Adrenal gland (tissue), 12 donors: ENCODE results near the gene RAMACL. TPM values are rescaled to one million over a fixed set of nuclear protein-coding genes. Genes with fewer than 3 reads are reported as not detected.
A peak's percentile ranks its signal among the peaks of the same experiment; 100 is the strongest.

ENCODE experiments used
- DNase-seq, 7 donors: peaks; one replicate each; pipeline ENCODE4 v3.0.0-alpha.2; 2019 to 2020
- H3K27ac ChIP-seq, 5 donors: fragments of 200-600 bp; sonication (generic) in 4 of 5; 1 replicate in 3 of 5; 2 replicates in 2 of 5; pipeline versions ENCODE4 v1.5.1 to v1.8.0; 2016 to 2020; ENCODE audit warnings: mild to moderate bottlenecking in 1 of 5
- H3K27me3 ChIP-seq: fragments of 200-600 bp; 2 replicates; pipeline ENCODE4 v1.8.0; 2021
- H3K36me3 ChIP-seq, 2 donors: fragments of 200-600 bp; replicated peaks in 1 of 2; 1 replicate in 1 of 2; 2 replicates in 1 of 2; pipeline versions ENCODE4 v1.5.1 to v1.8.0; 2018 to 2022
- H3K4me1 ChIP-seq, 2 donors: fragments of 200-600 bp; replicated peaks in 1 of 2; 1 replicate in 1 of 2; 2 replicates in 1 of 2; pipeline versions ENCODE4 v1.5.1 to v1.8.0; 2018 to 2021
- H3K4me3 ChIP-seq, 4 donors: fragments of 200-600 bp; sonication (generic) in 3 of 4; one replicate each; pipeline ENCODE4 v1.5.1; 2016 to 2018
- H3K9me3 ChIP-seq, 3 donors: fragments of 200-600 bp; sonication (generic) in 1 of 3; replicated peaks in 1 of 3; 1 replicate in 2 of 3; 2 replicates in 1 of 3; pipeline versions ENCODE4 v1.5.1 to v1.8.0; 2016 to 2021
- CTCF ChIP-seq, 6 experiments: fragments of 450-650 bp in 4 of 6; fragments of 200-600 bp in 2 of 6; sonication (generic) in 1 of 6; IDR thresholded peaks; 1 replicate in 5 of 6; 2 replicates in 1 of 6; pipeline versions ENCODE4 v1.5.1 to v1.8.0; 2016 to 2021; ENCODE audit warnings: antibody characterized with exemption in 6 of 6, mild to moderate bottlenecking in 2 of 6, moderate library complexity in 1 of 6
- POLR2A ChIP-seq, 2 donors: fragments of 450-650 bp; IDR thresholded peaks; one replicate each; pipeline ENCODE4 v1.6.1; 2017; ENCODE audit warnings: antibody characterized with exemption in 2 of 2, mild to moderate bottlenecking in 2 of 2, moderate library complexity in 1 of 2
- whole genome bisulfite sequencing, 4 donors: extraction: QIAGEN DNeasy Blood & Tissue Kit in 2 of 4; methylation state at CpG; one replicate each; pipeline versions ENCODE4 v1.1.5 to v1.1.7; 2013 to 2017; 5-methylcytosine and 5-hydroxymethylcytosine counted together
- intact Hi-C, 2 donors: fragments of 100-400 bp; cut with DNase I; formaldehyde crosslinking; loops; one replicate each; pipeline versions ENCODE4 v1.14.1 to v1.15.0; 2022 to 2023
- polyA plus RNA-seq, 3 donors: library from polyadenylated mRNA; stranded (reverse); fragments of 200-250 nt in 2 of 3; fragments of 350-450 nt in 1 of 3; fragmentation: Illumina TruSeq in 1 of 3; extraction: RNeasy Lipid Tissue Mini Kit (QIAGEN cat#74804) in 1 of 3; gene quantifications; one replicate each; pipeline ENCODE4 v1.2.3, GENCODE V29; 2013 to 2014
- total RNA-seq, 9 donors: library from RNA; depleted of rRNA in 4 of 9; stranded (reverse); fragments of >200 nt in 4 of 9; fragments of 120-200 nt in 1 of 9; fragmentation: NEBNext Ultra II Directional in 1 of 9; extraction: Animal tissue kit (Norgen Biotek cat#: 25700) in 1 of 9; gene quantifications; one replicate each; pipeline versions ENCODE4 v1.1.0 to v1.2.4, GENCODE V29; 2013 to 2023
- donor health status: healthy with polysubstance abuse.
- donor health status: Bipolar disorder and iron deficiency.
- donor health status: DM: yes; HTN: yes; CAD: no.
- donor health status: DM: no; HTN: no; CAD: no.
- donor health status: DM: no; HTN: no; CAD: no.
- donor health status: DM: yes; HTN: yes; CAD: no.

The RAMACL gene
- total and polyA plus RNA-seq, 12 donors = 0.14 to 4.2 (median 0.46) TPM

DNA sequence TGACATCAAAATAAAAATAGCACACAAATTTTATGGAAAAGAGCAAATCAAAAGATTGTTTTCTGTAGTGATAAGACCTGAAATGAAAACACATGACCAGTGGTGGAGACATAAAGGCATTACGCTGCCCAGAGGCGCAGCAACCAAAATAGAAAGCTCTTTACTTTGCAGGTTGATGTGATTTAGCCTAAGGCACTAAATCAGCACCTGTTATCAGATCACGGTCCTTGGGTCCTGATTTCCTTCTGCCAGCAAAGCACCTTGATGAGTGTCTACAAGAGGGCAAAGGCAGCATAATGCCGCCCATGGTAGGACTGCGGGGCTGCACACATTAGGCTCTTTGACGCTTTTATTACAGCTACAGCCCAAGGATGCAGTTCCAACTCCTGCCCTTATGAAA lies 19.3 kb upstream of the RAMACL start:
- Histone ChIP-seq H3K36me3 (no peaks in the 10 kb centered on the region), H3K27me3 (no peaks in the 10 kb centered on the region), H3K9me3 (no peaks in the 10 kb centered on the region), H3K4me1 (no peaks in the 10 kb centered on the region), H3K27ac (no peak overlapping the region), H3K4me3 (no peak overlapping the region)
- TF ChIP-seq CTCF (IDR thresholded peaks at IDR 0.05) (no peak), POLR2A (IDR thresholded peaks at IDR 0.05) (no peak)
- no peak for DNase-seq
- intact Hi-C loops = no loop called here
- WGBS, 4 donors = 80 to 96% (median 87%) methylated on average over 3 to 6 of the region's 6 CpGs

- H3K36me3 ChIP-seq = no peaks in the 10 kb centered on the region
- no peak for DNase-seq
- intact Hi-C loops = no loop called here
- TF ChIP-seq CTCF (IDR thresholded peaks at IDR 0.05) (no peak), POLR2A (IDR thresholded peaks at IDR 0.05) (no peak)
- no peaks in the 10 kb centered on the region for H3K27me3 ChIP-seq
- no peak overlapping the region for H3K27ac ChIP-seq
- H3K4me1 ChIP-seq = peaks cover 0 to 4% of the 10 kb centered on the region in 2 donors
- 90 to 96% (median 91%) methylated on average over 6 of the region's 6 CpGs for WGBS, 4 donors
- H3K9me3 ChIP-seq = no peaks in the 10 kb centered on the region
- H3K4me3 ChIP-seq = no peak overlapping the region
Measured at GRCh38 chr6:166604911-166605310, 18.4 kb upstream of the RAMACL start.

DNA sequence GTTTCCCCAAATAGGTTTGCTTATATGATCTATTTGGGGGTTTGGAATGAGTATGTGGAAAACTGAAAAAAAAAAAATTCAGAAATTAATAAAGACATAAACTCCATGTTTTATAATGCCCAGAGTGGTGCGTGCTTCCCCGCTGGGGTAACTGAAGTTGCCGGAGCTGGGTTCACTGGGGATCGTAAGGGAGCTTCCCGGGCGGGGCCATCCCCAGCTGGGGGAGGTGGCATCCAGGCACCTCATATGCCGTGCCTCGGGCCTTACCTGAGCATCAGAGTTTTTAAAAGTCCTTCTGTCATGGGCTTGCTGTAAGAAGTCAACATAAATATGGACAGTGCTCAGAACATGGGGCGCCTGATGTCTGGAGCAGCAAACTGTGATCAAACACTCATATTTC lies 17.9 kb upstream of the RAMACL start:
- no peaks in the 10 kb centered on the region for H3K36me3 ChIP-seq
- intact Hi-C loops = no loop called here
- 94 to 98% (median 97%) methylated on average over 9 of the region's 9 CpGs for WGBS, 4 donors
- peaks cover 0 to 6% of the 10 kb centered on the region in 2 donors for H3K4me1 ChIP-seq
- no peak overlapping the region for H3K27ac ChIP-seq
- no peak for DNase-seq
- TF ChIP-seq POLR2A (IDR thresholded peaks at IDR 0.05) = no peak
- no peak for TF ChIP-seq CTCF (IDR thresholded peaks at IDR 0.05)
- no peak overlapping the region for H3K4me3 ChIP-seq
- H3K27me3 ChIP-seq = no peaks in the 10 kb centered on the region
- no peaks in the 10 kb centered on the region for H3K9me3 ChIP-seq

DNA sequence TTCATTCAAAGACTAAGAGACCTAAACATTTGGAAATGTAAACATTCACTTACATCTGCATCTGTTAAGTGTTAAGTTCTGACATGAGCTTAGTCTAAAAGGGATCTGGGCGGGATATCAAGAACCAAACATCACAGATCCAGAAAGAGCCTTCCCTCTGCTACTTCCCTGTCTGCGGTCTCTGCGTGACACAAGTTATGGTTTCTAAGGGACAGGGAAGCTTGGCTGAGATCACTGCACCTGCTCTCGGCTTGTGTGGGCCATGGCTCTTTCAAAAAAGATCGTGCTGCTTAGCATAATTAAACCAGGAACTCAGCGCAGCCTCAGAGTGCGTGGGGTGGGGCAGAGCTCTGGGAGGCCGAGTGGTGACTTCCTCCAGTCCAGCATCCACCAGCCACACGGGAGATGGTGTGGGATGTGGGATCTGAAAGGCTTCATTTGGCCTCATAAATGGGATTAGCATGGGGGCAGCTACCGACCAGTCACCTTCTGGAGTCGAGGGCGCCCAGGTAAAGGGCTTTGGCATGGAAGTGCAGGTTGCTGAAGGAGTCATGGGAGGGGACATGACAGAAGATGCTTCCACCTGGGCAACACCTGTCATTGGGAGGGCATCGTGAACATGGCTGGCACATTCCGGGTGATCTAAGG lies 16.7 kb upstream of the RAMACL start:
- WGBS, 4 donors = 86 to 92% (median 89%) methylated on average over 13 to 14 of the region's 14 CpGs
- Histone ChIP-seq H3K4me3 (no peak overlapping the region), H3K36me3 (no peaks in the 10 kb centered on the region), H3K4me1 (peaks cover 0 to 6% of the 10 kb centered on the region in 2 donors), H3K27me3 (no peaks in the 10 kb centered on the region), H3K27ac (no peak overlapping the region), H3K9me3 (no peaks in the 10 kb centered on the region)
- DNase-seq = peak in 1 of 7 donors; percentile 23
- TF ChIP-seq POLR2A (IDR thresholded peaks at IDR 0.05) (no peak), CTCF (IDR thresholded peaks at IDR 0.05) (no peak)
- intact Hi-C loops = no loop called here
